NCI-H524 (cell line): Measurements from ENCODE around the gene CD27.
"Not testable (repeated sequence)": the region's sequence is repeated elsewhere in the genome, so short reads cannot be mapped to it uniquely, and the experiment has no call there.

Experiments used
- DNase-seq, 2 experiments: peaks; one replicate each; lab custom pipeline; 2025; lab: John Stamatoyannopoulos, UW

Gene CD27

DNA sequence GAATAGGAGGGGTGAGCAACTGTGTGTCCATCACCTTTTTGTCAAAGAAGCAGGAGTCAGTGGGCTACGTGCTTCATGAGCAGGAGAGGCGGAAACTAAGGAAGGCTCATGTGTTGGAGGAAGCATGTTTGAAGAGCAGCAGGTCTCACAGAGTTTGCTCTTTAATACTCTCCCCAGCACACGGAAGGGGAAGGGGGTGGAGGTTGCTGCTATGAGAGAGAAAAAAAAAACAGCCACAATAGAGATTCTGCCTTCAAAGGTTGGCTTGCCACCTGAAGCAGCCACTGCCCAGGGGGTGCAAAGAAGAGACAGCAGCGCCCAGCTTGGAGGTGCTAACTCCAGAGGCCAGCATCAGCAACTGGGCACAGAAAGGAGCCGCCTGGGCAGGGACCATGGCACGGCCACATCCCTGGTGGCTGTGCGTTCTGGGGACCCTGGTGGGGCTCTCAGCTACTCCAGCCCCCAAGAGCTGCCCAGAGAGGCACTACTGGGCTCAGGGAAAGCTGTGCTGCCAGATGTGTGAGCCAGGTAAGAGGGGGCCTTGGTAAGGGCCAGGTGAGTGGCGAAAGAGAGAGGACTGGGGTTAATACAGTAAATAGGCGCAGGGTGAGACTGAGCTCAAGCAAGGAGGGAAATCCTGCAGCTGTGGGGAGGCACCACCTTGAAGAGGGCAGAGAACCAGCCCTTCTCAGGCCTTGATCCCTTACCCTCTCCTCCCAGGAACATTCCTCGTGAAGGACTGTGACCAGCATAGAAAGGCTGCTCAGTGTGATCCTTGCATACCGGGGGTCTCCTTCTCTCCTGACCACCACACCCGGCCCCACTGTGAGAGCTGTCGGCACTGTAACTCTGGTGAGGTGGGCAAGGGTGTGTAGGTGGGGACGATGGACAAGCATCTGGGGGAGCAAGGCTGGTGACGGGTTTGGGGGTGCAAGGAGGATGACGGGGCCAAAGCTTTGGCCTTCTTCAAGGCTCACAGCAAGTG lies at the start of gene CD27:
Gene CD27 (plus strand): TSS at position 252 of the 985 bp plus-strand sequence. CDS start 141 bp downstream, at position 393.
- DNase-seq = no peak

DNA sequence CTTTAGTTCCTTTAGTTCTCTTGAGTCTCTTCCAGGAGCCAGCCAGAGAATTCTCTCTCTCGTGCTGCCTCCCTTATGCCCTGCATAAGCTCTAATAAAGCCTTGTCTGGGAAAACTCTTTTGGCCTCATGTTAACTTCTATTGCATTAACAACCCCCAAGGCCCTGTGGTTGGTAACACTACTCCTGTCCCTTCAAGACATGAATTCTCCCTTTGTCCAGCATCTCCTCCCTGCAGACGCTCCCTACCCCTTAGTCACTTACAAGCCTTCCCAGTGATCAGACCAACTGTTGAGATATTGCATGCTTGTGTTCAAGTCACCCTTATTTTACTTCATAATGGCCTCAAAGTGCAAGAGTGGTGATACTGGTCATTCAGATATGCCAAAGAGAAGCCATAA lies 48.7 kb upstream of the CD27 start:
- no peak for DNase-seq

DNA sequence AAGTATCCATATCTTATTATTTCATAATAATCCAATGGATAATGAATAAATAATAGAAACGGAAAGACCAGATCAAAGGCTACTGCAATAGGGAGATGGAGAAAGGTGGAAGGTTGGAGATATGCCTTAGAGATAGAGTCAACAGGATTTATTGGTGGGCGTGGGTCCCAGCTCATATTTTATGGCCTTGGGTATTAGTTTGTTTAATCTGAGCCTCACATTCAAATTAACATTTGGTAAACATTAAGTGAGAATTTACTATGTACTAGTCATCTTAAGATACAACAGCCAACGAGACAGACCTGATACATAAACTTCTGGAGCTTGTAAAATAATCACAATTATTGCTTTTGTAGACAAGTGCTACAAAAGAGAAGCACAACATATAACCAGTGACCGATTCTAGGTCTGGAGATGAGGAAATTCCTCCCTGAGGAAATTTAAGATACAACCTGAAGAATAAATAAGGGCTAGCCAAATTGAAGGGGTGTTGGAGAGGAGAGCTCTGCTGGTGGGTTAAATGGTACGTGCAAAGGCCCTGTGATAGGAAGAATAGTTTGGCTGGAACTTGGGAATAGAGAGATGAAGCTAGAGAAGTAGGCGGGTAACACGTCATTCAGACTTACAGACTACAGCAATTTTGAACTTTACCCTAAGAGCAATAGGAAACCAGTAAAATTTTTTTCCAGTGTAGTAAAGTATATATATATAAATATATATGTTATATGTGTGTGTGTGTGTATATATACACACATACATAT lies 44.7 kb upstream of the CD27 start:
- no peak for DNase-seq

DNA sequence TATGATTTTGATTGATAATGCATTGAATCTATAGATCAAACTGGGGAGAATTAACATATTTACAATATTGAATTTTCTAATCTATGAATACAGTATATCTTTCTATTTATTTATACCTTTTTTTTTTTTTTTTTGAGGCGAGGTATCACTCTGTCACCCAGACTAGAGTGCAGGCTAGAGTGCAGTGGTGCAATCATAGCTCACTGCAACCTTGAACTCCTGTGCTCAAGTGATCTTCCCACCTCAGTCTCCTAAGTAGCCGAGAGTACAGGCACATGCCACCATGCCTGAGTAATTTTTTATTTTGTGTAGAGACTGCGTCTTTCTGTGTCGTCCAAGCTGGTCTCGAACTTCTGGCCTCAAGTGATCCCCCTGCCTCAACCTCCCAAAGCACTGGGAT lies 40.4 kb upstream of the CD27 start:
- no peak for DNase-seq

DNA sequence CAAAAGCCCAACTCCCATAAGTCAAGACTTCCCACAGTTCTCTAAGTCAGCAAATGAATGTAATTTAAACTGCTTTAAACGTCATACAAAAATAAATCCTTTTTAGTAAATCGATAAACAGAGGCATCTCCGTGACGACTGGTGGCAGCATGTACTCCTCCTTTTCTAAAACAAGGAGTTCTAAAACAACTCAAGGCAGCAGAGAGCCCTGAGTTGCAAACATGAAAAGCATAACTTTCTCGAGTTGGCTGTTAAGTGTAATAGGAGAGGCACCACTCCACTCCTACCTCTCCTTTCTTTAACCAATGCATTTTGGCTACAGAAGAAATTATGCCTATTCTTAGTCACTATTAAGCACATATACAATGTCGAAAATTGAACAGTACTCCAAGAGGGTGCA lies 38.8 kb upstream of the CD27 start:
- no peak for DNase-seq

DNA sequence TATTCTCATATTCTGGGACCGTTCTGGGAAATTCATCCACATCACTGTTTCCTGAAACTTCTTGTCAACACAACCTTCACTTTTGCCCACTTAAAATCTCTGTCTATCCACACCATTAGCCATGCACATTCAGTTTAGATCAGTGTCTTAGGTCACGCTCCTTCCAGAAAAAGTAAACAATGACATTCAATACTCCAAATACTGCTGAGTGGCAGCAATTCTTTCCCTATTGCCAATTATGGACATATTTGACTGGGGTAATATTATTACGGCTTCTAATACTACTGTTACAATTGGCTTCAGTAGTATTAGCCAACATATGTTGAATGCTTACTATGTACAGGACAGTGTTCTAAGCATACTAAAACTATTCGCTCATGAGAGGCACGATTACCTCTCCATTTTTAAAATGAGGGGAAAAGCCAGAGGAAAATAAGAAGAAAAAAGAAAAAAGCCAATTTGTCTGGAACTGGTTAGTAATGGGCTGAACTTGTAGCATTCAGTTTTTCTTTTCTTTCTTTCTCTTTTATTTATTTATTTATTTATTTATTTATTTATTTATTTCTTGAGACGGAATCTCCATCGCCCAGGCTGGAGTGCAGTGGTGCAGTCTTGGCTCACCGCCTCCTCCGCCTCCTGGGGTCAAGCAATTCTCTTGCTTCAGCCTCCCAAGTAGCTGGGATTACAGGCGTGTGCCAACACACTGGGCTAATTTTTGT lies 37.4 kb upstream of the CD27 start:
- DNase-seq = no peak

DNA sequence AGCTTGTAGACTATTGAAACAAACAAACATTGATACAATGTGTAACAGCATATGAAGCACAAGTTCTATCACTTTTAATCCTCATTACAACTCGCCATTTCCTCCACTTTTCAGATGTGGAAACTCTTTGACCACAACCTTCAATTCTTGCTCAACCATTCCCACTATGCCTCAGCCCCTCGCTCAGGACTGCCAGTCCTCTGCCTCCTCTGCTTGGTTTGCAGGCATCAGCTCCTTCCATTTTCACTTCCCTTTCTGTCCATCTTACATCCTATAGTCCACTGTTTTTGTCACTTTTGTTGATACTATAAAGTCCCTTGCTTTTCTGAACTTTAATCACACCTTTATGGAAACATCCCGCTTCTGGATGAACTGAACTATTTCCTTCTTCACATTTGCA lies 28.2 kb upstream of the CD27 start:
- DNase-seq = no peak

DNA sequence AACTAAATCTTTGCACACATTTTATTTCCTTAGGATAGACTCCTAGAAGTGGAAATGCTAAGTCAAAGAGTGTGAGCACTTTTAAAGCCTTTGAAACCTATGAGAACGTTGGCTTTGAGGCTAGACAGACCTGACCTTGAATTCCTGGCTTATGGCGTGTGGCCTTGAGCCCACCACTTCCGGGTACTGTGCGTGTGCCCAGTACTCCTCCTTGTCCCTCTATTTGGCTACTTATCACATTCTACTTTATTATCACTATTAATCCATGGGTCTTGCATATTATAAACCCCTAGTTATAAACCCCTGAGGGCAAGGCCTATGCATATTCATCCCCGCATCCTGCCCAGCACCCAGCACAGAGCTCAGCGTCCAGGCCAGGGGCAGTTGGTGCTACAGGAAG lies 26.0 kb upstream of the CD27 start:
- no peak for DNase-seq

DNA sequence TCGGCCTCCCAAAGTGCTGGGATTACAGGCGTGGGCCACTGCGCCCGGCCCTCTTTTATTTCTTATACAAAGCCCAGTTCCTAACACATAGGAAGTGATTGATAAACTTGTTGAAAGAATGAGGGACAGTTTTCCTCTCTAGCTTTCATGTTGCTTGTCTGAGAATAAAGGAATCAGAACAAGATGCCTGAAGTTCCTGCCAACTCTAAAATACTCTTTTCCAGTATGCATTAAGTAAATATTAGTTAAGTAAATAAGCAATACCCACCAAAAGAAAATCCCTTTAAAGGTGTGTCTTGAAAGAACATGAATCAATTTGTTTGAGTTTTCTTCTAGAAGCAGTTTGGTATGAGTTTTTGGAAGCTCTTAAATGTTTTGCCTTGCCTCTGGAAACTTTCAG lies 24.4 kb upstream of the CD27 start:
- DNase-seq = no peak

DNA sequence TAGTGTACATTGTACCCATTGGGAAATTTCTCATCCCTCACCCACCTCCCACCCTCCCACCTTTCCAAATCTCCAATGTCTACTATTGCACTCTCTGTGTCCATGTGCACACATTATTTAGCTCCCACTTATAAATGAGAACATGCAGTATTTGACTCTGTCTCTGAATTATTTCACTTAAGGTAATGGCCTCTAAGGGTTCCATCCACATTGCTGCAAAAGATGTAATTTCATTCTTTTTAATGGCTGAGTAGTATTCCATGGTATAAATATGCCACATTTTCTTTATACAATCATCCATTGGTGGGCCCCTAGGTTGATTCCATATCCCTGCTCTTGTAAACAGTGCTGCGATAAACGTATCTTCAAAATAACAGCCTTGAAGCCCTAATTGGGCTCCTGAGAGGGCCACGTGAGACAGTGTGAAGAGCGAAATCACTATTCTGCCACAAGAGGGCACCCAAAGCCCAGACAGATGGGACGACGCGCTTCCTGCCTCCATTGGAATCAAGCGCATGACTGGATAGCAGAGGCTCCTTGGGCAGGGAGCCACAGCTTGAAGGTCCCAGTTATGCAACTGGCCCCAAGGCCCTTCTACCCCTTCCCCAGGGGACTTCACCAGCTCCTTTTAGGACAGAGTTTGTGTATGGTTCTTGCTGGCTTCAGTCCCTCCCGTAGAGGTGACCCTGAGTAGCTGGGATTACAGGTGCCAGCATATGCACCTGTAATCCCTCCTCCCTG lies 21.3 kb upstream of the CD27 start:
- DNase-seq = peak; percentile 64 to 89

DNA sequence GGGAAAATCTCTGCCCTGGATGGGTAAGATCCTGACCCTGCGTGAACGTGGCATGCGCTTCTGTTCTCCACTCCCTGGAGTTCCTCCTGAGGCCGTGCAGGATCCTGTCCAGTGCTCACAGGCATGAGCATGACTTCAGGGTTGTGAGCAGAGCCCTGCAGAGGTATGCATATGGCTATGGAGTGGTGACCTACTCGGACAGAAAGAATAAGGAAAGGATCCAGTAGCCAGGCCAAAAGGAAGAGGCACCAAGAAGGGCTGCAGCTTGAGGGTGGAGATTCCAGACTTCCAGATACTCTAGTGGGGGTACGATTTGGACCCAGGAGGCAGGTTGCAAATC lies 20.8 kb upstream of the CD27 start:
- DNase-seq = no peak

DNA sequence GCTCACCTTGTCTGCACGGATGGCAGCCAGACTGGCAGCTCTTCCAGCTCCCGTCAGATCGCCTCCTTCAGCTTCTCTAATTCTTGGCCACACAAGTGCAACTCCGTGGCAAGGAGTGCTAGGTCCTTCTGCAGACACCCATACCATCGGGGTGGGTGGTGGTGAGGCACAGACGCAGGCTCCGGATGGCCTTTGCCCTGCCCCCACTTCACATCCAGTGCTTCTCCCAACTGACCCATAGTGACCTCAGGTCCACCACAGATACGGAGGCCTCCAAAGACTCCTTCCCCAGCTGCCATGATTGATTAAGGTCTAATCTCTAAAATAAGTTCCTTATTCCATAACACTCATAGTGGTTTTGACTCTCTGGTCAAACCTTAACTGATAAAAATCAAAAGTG lies 19.9 kb upstream of the CD27 start:
- DNase-seq = no peak

DNA sequence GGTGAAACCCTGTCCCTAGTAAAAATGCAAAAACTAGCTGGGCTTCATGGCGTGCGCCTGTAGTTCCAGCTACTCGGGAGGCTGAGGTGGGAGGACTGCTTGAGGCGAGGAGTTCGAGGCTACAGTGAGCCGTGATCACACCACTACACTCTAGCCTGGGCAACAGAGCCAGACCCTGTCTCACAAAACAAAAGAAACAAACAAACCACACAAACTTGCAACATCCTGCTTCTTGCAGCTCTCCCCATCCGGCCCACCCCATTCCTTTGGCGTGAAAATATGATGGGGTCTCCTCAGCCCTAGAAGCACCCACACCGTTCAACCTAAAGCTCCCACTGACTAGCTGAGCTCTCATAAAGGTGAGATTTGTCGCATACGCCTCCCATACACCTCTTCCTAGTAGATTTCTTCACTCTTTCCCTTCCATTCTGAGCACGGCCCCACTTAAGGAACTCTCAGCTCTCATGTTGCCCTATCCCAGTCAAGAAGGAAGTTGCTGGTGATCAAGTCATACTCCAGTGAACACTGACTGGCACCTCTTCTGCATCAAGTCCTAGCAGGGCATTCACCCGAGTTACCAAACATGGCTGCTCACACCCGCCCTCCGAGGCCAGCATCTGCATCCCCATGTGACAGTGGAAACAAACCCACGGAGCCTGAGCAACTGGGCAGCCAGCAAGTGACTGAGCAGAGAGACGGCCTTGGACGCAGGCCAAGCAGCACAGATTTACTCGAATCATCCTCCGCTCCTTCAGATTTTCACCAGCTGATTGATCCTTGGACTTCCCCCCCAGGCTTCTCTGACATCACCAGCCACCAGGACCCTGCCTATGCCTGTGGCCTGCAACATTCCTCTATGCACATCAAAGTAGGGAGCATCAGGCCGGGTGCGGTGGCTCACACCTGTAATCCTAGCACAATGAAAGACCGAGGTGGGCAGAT lies 18.9 kb upstream of the CD27 start:
- DNase-seq = peak in 1 of 2 experiments; percentile 4

DNA sequence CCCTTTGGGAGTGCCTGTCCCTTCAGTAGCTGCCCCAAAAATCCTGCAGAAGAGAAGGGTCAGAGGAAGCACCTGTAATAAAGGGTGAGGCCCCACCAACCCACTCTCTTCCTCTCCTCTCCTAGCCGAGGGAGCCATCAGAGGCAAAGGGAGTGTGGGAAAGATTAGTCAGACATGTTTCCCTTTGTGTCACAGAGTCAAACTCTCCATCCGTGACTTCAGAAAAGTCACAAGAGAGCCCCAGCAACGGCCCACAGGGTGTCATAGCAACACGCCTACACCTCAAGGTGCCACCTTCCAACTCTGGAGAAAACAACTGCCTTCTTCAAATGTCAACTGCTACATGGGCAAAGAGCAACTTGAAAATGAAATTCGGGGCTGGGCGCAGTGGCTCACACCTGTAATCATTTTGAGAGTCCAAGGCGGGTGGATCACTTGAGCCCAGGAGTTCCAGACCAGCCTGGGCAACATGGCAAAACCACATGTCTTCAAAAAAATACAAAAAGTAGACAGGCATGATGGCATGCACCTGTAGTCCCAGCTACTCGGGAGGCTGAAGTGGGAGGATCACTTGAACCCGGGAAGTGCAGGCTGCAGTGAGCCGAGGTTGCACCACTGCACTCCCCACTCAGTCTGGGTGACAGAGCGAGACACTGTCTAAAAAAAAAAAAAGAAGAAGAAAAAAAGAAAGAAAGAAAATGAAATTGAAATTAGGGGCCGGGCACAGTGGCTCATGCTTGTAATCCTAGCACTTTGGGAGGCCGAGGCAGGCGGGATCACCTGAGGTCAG lies 17.7 kb upstream of the CD27 start:
- DNase-seq = no peak

DNA sequence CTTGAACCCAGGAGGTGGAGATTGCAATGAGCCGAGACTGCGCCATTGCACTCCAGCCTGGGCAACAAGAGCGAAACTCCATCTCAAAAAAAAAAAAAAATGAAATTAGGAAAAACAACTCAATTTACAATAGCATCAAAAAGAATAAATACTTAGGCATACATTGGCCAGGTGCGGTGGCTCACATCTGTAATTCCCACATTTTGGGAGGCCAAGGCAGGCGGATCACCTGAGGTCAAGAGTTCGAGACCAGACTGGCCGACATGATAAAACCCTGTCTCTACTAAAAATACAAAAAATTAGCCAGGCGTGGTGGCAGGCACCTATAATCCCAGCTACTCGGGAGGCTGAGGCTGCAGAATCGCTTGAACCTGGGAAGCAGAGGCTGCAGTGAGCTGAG lies 17.0 kb upstream of the CD27 start:
- DNase-seq = not testable (repeated sequence)

DNA sequence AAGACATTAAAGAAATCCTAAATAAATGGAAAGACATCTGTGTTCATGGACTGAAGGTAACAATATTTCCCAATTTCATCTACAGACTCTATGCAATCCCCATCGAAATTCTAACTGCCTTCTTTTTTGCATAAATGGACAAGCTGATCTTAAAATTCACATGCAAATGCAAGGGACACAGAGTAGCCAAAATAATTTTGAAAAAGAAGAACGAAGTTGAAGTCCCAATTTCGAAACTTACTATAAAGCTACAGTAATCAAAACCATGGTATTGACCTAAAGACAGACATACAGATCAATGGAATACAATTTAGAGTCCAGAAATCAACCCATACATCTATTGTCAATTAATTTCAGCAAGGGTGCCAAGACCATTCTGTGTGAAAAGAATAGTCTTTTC lies 16.4 kb upstream of the CD27 start:
- DNase-seq = no peak

DNA sequence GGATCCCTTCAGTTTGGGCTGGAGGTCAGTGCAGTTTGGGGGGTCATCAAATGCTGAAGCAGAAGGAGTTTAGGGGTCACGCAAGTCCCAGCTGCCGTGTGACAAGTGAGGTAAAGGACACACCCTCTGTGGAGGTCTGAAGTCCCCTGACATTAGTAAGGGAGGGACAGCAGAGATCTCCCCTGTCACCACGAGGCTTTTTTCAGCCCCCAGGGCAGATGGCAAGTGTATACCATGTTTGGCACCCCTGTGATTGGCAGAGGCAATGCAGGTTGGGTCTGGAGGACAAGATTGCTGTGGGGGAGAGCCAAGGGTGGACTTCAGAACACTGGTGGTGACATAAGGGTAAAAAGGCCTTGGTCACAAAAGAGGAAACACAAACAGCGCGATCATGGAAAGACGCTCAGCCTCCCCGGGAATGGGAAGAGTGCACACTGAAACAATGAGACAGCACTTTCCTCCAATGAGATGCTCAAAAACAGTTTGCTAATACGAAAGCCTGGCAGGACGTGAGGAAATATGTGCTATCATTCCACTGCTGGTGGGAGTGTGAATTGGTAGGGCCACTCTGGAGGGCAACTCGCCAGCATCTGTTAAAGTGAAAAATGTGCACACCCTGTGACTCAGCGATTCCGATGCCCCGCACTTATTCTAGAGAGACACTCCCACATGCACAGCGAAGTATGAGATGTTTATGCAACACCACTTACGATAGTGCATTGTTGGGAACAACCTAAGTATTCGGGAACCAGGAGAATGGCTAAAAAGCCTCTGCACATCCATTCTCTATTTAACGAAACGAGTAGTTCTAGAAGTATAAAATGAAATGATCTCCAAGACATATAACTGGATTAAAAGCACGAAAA lies 14.4 kb upstream of the CD27 start:
- no peak for DNase-seq

DNA sequence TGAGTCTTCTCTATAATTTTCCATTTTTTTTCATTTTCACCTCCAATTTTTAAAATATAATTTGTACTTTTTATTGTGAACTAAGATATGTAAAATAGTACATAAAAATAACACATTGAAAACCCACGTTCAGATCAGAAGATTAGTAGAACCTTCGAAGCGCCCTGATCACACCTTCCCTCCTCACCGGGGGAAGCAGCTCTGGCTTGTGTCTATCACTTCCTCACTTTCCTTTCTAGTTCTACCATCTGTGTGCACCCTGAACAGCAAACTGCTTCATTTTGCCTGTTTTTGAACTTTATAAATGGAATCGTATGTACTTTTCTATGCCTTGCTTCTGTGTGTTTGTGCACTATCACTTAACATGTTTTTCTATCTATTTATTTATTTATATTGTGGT lies 11.8 kb upstream of the CD27 start:
- DNase-seq = no peak
